Measurements from ENCODE around the gene ACVRL1. TPM values are rescaled to one million over a fixed set of nuclear protein-coding genes. Genes with fewer than 3 reads are reported as not detected.

The ACVRL1 gene
- total and polyA plus RNA-seq, 2 donors (not counting 1 experiment from before 2014, with no cell fraction given), result not detected

GRCh38 chr12:51907856-51908425 lies 637 bp downstream of the ACVRL1 start:
- peaks cover 0 to 10% of the 10 kb centered on the region in 2 donors for H3K4me1 ChIP-seq (ENCODE audit: control insufficient read depth in 2 of 2, insufficient read depth in 2 of 2, low read length in 2 of 2)
- Mint-ChIP-seq H3K27ac (no peak overlapping the region), H3K4me3 (no peak overlapping the region), H3K27me3 (peaks cover 46% of the 10 kb centered on the region), H3K4me1 (peaks cover 4% of the 10 kb centered on the region), H3K9me3 (ENCODE audit: insufficient read depth) (no peaks in the 10 kb centered on the region)
- intact Hi-C loops (cut with micrococcal nuclease), result no loop called here
- H3K27ac ChIP-seq (ENCODE audit: low read length in 2 of 2), result no peak overlapping the region
- no peak overlapping the region for H3K4me3 ChIP-seq (ENCODE audit: control extremely low read depth in 1 of 5, extremely low read depth in 1 of 5, insufficient read depth in 1 of 5, low read depth in 2 of 5, low read length in 4 of 5)
- H3K79me2 ChIP-seq (ENCODE audit: control insufficient read depth, insufficient read depth, low read length), result no peaks in the 10 kb centered on the region
- H3K9me3 ChIP-seq (ENCODE audit: control extremely low read depth in 1 of 3, control insufficient read depth in 2 of 3, insufficient read depth in 1 of 3, low read length in 2 of 3), result no peaks in the 10 kb centered on the region
- H3K27me3 ChIP-seq (replicated peaks in 1 of 4; ENCODE audit: control extremely low read depth in 1 of 4, control insufficient read depth in 3 of 4, insufficient read depth in 4 of 4, low read length in 3 of 4), result peaks cover 0 to 23% (median 16%) of the 10 kb centered on the region in 4 experiments
- no peaks in the 10 kb centered on the region for H3K36me3 ChIP-seq (replicated peaks in 1 of 2; ENCODE audit: control extremely low read depth in 1 of 2, control insufficient read depth in 1 of 2, extremely low read depth in 1 of 2, insufficient read depth in 2 of 2, low read length in 1 of 2)
- POLR2A ChIA-PET, result interaction anchor here (1.0 kb wide), 1 partner anchor 15 kb away, joined by 3 read pairs; no protein-coding TSS in a partner anchor
- TF ChIP-seq EZH2 (IDR thresholded peaks at IDR 0.05; ENCODE audit: borderline replicate concordance, insufficient read depth, low read depth, low read length, poor library complexity, severe bottlenecking), result no peak
- TF ChIP-seq CTCF (IDR thresholded peaks at IDR 0.05), result no peak
- no peaks in the 10 kb centered on the region for H4K20me1 ChIP-seq (ENCODE audit: control insufficient read depth, insufficient read depth, low read length, poor library complexity, severe bottlenecking)
- H2AFZ ChIP-seq (ENCODE audit: insufficient read depth, low read depth, low read length, poor library complexity, severe bottlenecking), result no peak overlapping the region
- DNase-seq (no peak), ATAC-seq (ENCODE audit: low read depth) (no peak)
- peak overlapping the region; percentile 54 for H3K4me2 ChIP-seq (replicated peaks; ENCODE audit: low read depth, low read length, poor library complexity, severe bottlenecking)
- WGBS (ENCODE audit: insufficient coverage), result 91% methylated on average over 7 of the region's 7 CpGs
- CTCF ChIA-PET, result interaction anchor here (2.0 kb wide), 1 partner anchor 15 kb away, joined by 7 read pairs; no protein-coding TSS in a partner anchor
- no peak overlapping the region for H3K9ac ChIP-seq (ENCODE audit: low read length)

- H3K9me3 Mint-ChIP-seq (ENCODE audit: insufficient read depth), result no peaks in the 10 kb centered on the region
- Histone ChIP-seq H3K36me3 (replicated peaks in 1 of 2; ENCODE audit: control extremely low read depth in 1 of 2, control insufficient read depth in 1 of 2, extremely low read depth in 1 of 2, insufficient read depth in 2 of 2, low read length in 1 of 2) (no peaks in the 10 kb centered on the region), H3K9me3 (ENCODE audit: control extremely low read depth in 1 of 3, control insufficient read depth in 2 of 3, insufficient read depth in 1 of 3, low read length in 2 of 3) (no peaks in the 10 kb centered on the region), H3K27me3 (replicated peaks in 1 of 4; ENCODE audit: control extremely low read depth in 1 of 4, control insufficient read depth in 3 of 4, insufficient read depth in 4 of 4, low read length in 3 of 4) (peaks cover 0 to 23% (median 16%) of the 10 kb centered on the region in 4 experiments), H3K4me1 (ENCODE audit: control insufficient read depth in 2 of 2, insufficient read depth in 2 of 2, low read length in 2 of 2) (peaks cover 0 to 10% of the 10 kb centered on the region in 2 donors), H4K20me1 (ENCODE audit: control insufficient read depth, insufficient read depth, low read length, poor library complexity, severe bottlenecking) (no peaks in the 10 kb centered on the region), H3K79me2 (ENCODE audit: control insufficient read depth, insufficient read depth, low read length) (no peaks in the 10 kb centered on the region), H3K9ac (ENCODE audit: low read length) (no peak overlapping the region), H2AFZ (ENCODE audit: insufficient read depth, low read depth, low read length, poor library complexity, severe bottlenecking) (no peak overlapping the region), H3K27ac (ENCODE audit: low read length in 2 of 2) (no peak overlapping the region), H3K4me3 (ENCODE audit: control extremely low read depth in 1 of 5, extremely low read depth in 1 of 5, insufficient read depth in 1 of 5, low read depth in 2 of 5, low read length in 4 of 5) (no peak overlapping the region), H3K4me2 (replicated peaks; ENCODE audit: low read depth, low read length, poor library complexity, severe bottlenecking) (no peak overlapping the region)
- ChIA-PET POLR2A (no interaction called here), CTCF (interaction anchor here (2.0 kb wide), 1 partner anchor 14 kb away, joined by 7 read pairs; no protein-coding TSS in a partner anchor)
- H3K27me3 Mint-ChIP-seq, result peaks cover 46% of the 10 kb centered on the region
- ATAC-seq (ENCODE audit: low read depth) (no peak), DNase-seq (no peak)
- 89% methylated on average over 6 of the region's 9 CpGs for WGBS (ENCODE audit: insufficient coverage)
- no peak for TF ChIP-seq EZH2 (IDR thresholded peaks at IDR 0.05; ENCODE audit: borderline replicate concordance, insufficient read depth, low read depth, low read length, poor library complexity, severe bottlenecking)
- TF ChIP-seq CTCF (IDR thresholded peaks at IDR 0.05), result no peak
- H3K4me3 Mint-ChIP-seq, result no peak overlapping the region
- peaks cover 4% of the 10 kb centered on the region for H3K4me1 Mint-ChIP-seq
- intact Hi-C loops (cut with micrococcal nuclease), result no loop called here
- no peak overlapping the region for H3K27ac Mint-ChIP-seq
Measured at GRCh38 chr12:51908876-51909592, 1.7 kb downstream of the ACVRL1 start.

All from B cell (primary cell).